IMR-90 (cell line): ENCODE results near the gene NUBPL.

Experiments
- CEBPB ChIP-seq: IDR thresholded peaks from 2 replicates; pipeline ENCODE4 v1.6.1; 2012; ENCODE audit warnings: low read depth, low read length, improper control_type of control experiment
- CHD1 ChIP-seq: IDR thresholded peaks from 2 replicates; pipeline ENCODE4 v1.6.1; 2012; ENCODE audit warnings: low read depth, low read length, improper control_type of control experiment
- CTCF ChIP-seq: conservative IDR thresholded peaks from 2 replicates; pipeline ENCODE4 v1.5.1; 2012; ENCODE audit warnings: mild to moderate bottlenecking, low read depth, low read length, improper control_type of control experiment
- FOS ChIP-seq: fragments of 150-350 bp; IDR thresholded peaks from 2 replicates; pipeline ENCODE4 v1.6.1; 2016; ENCODE audit warnings: low read depth, low read length
- MAZ ChIP-seq: IDR thresholded peaks from 2 replicates; pipeline ENCODE4 v1.6.1; 2012; ENCODE audit warnings: low read depth, mild to moderate bottlenecking, low read length, improper control_type of control experiment, moderate library complexity, borderline replicate concordance
- MXI1 ChIP-seq: IDR thresholded peaks from 2 replicates; pipeline ENCODE4 v1.6.1; 2012; ENCODE audit warnings: low read depth, mild to moderate bottlenecking, low read length, moderate library complexity, borderline replicate concordance
- POLR2A ChIP-seq: IDR thresholded peaks from 2 replicates; pipeline ENCODE4 v1.6.1; 2012; ENCODE audit warnings: mild to moderate bottlenecking, low read depth, low read length
- RAD21 ChIP-seq: IDR thresholded peaks from 2 replicates; pipeline ENCODE4 v1.6.1; 2012; ENCODE audit warnings: low read length, improper control_type of control experiment
- RFX5 ChIP-seq: IDR thresholded peaks from 2 replicates; pipeline ENCODE4 v1.8.0; 2012; ENCODE audit warnings: low read depth, mild to moderate bottlenecking, low read length, moderate library complexity
- SMC3 ChIP-seq: fragments of 150-350 bp; IDR thresholded peaks from 2 replicates; pipeline ENCODE4 v1.6.1; 2016; ENCODE audit warnings: low read depth, mild to moderate bottlenecking, antibody characterized with exemption, low read length, moderate library complexity

GRCh38 chr14:31802838-31803237 lies 241.6 kb downstream of the NUBPL start:
- no peak for TF ChIP-seq CTCF
- no peak for TF ChIP-seq CHD1
- no peak for TF ChIP-seq CEBPB
- no peak for TF ChIP-seq FOS
- TF ChIP-seq RFX5, result no peak
- no peak for TF ChIP-seq SMC3
- no peak for TF ChIP-seq POLR2A
- no peak for TF ChIP-seq RAD21
- TF ChIP-seq MXI1, result no peak
- no peak for TF ChIP-seq MAZ
